Pulmonary artery endothelial cell (primary cell): ENCODE results near the gene MCOLN2. TPM values are rescaled to one million over a fixed set of nuclear protein-coding genes. Genes with fewer than 3 reads are reported as not detected.
"Not testable (repeated sequence)": the region's sequence is repeated elsewhere in the genome, so short reads cannot be mapped to it uniquely, and the experiment has no call there.

Experiments used
- DNase-seq: peaks from one replicate; pipeline ENCODE4 v3.0.0-alpha.2; 2011; ENCODE audit warnings: low read depth, low spot score
- total RNA-seq: library from RNA; depleted of rRNA; stranded (reverse); fragments of >200 nt; gene quantifications from 2 replicates; pipeline ENCODE4 v1.2.3, GENCODE V29; 2014

The MCOLN2 gene
- total RNA-seq, 1 donor from 2014 or later, result 0.13 TPM

DNA sequence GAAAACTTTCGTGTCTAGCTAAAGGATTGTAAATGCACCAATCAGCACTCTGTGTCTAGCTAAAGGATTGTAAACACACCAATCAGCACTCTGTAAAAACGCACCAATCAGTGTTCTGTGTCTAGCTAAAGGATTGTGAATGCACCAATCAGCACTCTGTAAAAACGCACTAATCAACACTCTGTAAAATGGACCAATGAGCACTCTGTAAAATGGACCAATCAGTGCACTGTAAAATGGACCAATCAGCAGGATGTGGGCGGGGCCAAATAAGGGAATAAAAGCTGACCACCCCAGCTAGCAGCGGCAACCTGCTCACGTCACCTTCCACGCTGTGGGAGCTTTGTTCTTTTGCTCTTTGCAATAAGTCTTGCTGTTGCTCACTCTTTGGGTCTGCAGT, 94.2 kb downstream of the MCOLN2 start:
- DNase-seq, result not testable (repeated sequence)

DNA sequence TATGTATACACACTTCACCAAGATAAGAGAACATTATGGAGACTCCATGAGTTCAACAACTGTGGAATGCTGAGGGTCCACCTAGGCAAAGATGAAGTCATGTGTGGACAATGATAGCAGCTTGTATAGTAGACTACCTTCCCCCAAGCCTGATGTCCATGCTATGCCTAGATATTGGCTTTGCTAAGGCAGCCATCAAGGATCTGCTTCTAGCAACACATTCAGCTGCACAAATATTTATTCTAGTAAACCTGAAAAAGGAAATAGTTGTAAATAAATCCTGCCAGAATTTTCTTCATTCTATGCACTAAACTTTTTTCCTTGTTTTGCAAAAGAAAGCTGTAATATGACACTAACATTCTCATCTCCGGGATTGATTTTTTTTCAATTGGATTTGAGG, 96.9 kb downstream of the MCOLN2 start:
- no peak for DNase-seq

DNA sequence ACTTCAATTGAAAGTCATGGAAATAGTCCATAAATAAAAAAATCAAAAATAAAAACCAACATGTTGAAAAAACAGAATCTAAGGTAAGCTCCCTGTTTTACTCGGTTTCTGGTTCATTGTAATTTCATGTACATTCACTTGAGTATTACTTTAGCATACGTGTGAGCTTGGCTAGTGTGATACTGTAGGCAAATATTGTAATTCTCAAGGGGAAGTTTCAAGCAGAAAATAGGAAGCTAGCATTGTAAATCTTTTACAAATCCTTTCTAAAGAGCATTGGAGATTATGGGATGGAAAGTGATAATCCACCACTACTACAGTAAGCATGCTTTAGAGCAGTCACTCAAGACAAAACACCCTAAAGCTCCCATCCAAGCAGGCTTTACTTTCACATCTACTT, 100.6 kb downstream of the MCOLN2 start:
- no peak for DNase-seq

DNA sequence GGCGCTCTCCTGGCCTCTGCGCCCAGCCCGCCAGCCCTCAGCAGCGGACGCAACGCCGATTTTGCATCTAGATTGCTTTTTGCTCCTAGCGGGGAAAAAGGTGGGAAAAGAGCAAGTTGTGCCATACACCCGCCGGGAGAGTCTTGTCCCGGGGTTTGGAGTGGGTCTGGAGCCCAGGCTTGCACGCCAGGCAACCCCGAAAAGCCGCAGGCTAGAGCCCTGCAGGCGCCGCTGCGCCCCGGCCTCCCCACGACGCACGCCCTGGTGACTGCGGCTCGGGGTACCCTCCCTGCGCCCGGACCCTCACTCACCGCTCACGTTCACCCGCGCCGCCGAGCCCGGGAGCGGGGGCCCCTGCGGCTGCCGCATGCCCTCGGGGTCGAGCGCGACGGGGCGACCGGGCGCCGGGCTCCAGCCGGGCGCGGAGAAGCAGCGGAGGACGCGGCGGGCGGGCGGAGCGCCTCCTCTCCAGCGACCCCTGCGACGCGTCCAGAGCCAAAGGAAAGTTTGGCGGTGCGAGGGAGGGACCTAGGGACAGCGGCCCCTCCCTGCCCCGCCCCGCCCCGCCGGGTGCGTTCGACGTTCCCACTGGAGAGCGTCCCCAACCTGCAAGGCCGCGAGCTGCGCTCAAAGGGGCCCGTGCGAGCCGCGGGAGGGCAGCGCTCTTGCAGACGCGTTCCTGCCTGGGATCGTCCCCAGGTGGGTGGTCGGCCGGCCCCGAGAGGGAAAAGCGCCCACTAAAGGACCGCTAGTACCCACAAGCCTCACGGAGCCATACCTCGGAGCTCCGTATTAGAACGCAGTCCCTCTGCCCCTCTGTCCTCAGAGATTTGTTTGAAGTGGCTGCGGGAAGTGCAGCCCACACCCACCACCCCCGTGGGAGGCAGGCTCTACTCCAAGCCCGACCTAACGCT, 104.0 kb downstream of the MCOLN2 start, which contains the start of gene LPAR3:
Gene LPAR3, minus strand, starts transcription at position 502 of the 914 bp plus-strand sequence. CDS start 27,086 bp downstream, outside the sequence.
- DNase-seq, result no peak

DNA sequence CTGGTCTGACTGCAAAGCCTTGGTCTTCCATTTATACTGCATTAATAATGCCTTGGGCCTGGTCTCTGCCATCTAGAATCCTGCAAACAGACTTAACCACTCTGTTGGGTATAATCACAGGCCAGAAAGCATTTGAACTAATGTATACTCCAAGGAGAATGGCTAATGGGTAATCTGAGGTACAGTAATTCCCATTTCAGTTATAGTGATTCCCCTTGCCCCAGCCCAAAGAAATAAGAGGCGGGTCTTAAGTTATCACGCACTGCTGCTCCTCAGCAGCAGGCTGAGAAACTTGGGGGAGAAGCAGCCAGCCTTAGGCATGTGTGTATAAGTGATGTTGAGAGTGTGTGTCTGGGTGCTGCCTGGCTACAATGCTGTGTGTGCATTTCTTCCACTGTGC, 106.3 kb downstream of the MCOLN2 start:
- DNase-seq, result no peak

DNA sequence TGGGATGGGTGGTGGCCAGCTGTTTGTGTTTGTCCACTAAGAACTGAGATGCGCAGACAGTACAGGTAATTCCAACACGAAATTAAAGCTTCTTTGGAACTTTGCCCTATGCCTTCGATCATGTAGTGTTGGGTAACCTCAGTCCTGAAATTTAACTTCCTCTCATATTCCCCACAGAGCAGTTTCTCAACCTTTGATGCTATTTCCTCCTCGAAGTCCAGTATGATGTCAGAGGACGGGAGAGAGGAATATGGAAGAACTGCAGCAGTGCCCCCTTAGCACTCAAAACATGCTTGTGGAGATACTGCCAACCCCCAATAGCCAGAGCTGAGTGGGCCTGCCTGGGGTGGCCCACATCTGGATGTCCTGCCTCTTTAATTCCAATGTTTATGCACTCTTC, 107.5 kb downstream of the MCOLN2 start:
- DNase-seq, result no peak

DNA sequence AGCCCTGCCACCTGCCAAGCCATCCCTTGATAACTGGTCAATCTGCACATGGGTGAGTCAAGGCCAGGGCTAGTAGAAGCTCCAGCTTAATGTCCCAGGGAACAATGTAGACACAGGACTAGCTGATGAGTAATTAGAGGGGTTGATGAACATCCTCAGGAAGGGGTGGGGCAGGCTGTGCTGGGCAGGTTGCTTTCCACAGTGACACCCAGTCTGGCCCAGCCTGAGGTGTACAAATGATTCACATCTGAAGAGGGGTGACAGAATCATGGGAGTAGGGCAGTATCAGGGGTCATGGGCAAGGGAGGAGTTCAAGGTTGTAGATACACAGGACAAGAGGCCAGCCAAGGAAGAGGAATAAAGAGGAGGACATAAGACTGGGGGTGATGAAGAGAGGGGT, 108.2 kb downstream of the MCOLN2 start:
- no peak for DNase-seq

DNA sequence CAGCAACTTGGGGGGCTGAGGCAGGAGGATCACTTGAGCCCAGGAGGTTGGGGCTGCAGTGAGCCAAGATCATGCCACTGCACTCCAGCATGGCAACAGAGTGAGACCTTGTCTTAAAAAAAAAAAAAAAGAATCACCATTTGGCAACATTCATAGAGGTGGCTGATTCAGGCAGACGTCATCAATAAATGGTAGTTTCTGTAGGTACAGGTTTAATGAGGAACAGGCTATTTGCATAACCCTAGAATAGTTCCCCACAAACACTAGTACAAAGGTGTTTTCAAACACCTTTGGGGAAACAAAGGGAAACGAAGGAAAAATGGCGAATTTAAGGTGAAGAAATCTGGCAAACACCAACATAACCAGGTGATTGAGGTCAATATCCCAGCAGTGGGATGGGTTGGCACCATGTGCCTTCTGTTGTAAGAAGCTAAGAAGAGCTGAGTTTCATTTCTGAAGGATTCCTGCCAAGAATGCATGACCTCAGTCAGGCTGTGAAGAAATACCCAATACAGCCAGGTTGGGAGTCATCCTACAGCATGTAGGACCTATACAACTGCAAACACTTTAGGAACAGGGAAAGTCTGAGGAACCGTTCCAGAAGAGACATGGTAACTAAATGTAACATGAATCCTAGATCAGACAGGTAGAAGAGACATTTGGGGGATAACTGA, 109.5 kb downstream of the MCOLN2 start:
- DNase-seq, result no peak

DNA sequence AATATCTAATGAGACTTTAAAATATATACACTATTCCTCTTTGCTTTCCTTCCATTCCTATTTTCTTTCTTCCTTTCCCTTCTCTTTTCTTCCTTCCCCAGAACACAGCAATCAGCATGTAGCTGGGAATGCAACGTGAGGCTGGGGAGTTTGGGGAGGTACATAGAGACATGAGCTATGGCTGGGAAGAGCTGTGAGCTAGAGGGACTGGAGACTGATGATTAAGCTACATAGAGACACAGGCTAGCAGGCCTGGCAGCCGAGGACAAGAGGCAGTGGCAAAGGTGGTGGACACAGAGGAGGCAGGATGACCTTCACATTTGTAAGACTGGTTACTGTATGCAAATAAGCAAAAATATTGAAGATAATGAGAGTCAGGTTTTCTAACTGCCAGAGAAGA, 111.4 kb downstream of the MCOLN2 start:
- no peak for DNase-seq

DNA sequence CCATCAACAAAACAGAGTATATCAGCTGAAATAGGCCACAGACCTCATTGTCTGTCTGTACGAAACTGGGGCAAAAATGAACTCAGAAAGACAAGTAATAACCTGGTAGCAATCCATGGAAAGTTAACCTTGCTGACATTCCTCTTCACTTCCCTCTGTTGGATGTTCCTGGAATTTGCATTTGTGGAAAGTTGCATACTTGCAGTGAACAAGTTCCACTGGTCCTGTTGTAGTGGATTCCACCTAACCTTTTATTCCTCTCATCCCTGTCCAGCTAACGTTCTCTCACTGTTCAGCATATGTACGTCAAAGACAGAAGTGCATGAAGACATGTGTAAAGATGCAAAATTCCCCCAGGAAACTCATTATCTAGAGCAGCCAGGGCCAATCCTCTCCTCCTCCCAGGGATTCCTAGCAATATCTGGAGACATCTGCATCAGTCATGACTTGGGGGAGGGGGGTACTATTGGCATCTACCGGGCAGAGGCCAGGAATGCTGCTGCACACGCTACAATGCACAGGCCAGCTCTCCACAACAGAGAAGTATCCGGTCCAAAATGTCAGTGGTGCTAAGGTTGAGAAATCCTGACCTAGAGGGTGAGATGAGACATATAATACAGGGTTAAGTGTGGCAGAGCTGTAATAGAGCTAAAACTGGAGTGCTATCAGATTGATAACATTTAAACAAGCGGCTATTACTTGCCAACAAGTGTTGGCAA, 112.1 kb downstream of the MCOLN2 start:
- no peak for DNase-seq

DNA sequence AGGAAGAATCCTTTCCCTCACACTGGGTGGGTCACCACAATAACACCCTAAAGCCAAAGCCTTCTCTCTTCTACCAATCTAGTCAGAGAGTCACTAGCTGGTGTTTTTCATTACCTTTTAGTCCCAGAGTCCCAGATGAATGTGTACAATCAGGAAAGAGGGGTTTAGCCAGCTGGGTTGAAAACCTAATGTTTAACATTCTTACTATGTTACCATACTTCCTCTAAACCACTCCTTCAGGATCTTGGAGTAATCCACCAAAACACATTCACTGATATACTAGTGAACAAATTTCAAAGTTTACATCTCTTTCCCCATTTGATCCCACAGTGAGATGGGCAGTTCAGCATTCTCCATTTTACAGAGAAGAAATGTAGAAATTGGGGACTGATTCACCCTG, 113.6 kb downstream of the MCOLN2 start:
- no peak for DNase-seq

DNA sequence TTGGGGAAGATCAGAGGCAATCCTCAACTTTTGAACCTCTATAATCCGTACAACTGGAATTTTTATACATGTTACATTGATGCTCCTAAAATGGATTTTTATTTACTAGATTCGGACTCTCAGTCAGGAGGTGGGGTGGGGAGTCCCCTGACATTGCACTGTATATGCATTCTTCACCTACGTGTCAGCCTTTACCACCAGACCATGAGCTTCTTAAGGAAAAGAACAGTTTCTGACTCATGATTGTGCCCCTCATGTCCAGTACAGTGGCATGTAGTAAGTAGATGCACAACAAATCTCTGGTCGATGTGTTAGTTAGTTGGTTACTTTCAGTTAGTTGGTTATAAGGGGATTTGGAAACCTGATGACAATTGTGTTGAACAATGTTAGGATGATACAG, 119.3 kb downstream of the MCOLN2 start:
- DNase-seq, result no peak

DNA sequence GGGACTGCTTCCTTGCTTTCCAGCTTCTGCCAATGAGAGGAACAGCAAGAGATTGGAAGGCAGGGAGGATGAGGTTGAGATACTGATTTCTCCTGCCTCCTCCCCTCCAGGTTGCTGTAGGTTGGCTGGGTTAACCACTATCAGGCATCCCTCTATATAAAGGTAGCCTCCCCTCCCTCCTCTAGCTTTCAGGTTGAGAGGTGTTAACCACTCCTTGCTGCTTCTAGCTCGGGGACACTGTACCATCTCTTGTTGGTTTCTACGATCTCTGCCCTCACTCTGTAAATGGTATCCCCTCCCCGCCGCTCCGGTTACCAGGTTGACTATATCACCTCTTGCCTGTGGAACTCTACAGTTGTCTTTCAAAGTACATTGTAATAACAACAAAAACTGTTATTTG, 120.6 kb downstream of the MCOLN2 start:
- DNase-seq, result no peak

Other genes with a start within 250 kb of the MCOLN2 start
- 0.67 TPM in 1 of 2 replicates, not detected in the other for gene LPAR3, start 103.9 kb downstream of the MCOLN2 start, total RNA-seq
- gene MCOLN3, start 51.4 kb upstream of the MCOLN2 start, total RNA-seq, result 0.07 TPM in 1 of 2 replicates, not detected in the other
- 4.0 and 5.9 TPM in 2 replicates for gene SYDE2, start 203.9 kb upstream of the MCOLN2 start, total RNA-seq